ENCODE results near the gene MS4A10. TPM values are rescaled to one million over a fixed set of nuclear protein-coding genes. Genes with fewer than 3 reads are reported as not detected.
A peak's percentile ranks its signal among the peaks of the same experiment; 100 is the strongest.

MS4A10 gene
- total and polyA plus RNA-seq, 8 donors: 0.18 TPM; not detected in 7

GRCh38 chr11:60830478-60831142 lies 45.5 kb downstream of the MS4A10 start:
- 33 to 48% (median 42%) methylated on average over 10 of the region's 10 CpGs for WGBS, 5 donors
- no peaks in the 10 kb centered on the region for H3K9me3 ChIP-seq
- no peak for DNase-seq
- no peak for TF ChIP-seq POLR2AphosphoS5 (IDR thresholded peaks at IDR 0.05)
- no peaks in the 10 kb centered on the region for H3K36me3 ChIP-seq
- intact Hi-C loops (cut with DNase I; ENCODE audit: low total_unique reads): loop anchor here (5.0 kb wide), 1 partner anchor 67 kb away; no protein-coding TSS in a partner anchor
- H3K27ac ChIP-seq: no peak overlapping the region
- H3K4me1 ChIP-seq: peaks cover 7 to 10% (median 9%) of the 10 kb centered on the region in 4 donors
- H3K4me3 ChIP-seq: no peak overlapping the region
- H3K27me3 ChIP-seq: no peaks in the 10 kb centered on the region

DNA sequence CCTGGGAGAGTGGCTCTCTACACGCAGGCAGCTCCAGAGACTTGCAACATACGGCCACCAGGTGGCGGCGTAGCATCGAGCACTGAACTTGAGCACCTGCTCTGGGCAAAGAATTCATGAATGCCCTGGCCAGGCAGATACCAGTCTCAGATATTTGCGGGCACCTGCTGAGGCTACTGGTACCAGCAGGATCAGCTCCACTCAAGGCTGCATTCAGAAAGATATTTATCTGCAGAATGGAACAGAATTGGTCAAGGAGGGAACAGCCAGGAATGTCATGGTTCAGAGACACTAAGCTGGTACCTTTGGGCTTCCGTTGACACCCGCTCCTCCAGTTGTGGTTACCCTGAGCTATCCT lies 46.0 kb downstream of the MS4A10 start:
- intact Hi-C loops (cut with DNase I; ENCODE audit: low total_unique reads): loop anchor here (5.0 kb wide), 1 partner anchor 66 kb away; no protein-coding TSS in a partner anchor

GRCh38 chr11:60831501-60832079 lies 46.5 kb downstream of the MS4A10 start:
- 41 to 47% (median 44%) methylated on average over 7 of the region's 7 CpGs for WGBS, 5 donors
- Histone ChIP-seq H3K27ac (peak overlapping the region in 1 of 5 donors; percentile 43), H3K4me3 (no peak overlapping the region), H3K4me1 (peaks cover 7 to 10% (median 9%) of the 10 kb centered on the region in 4 donors), H3K36me3 (no peaks in the 10 kb centered on the region), H3K9me3 (no peaks in the 10 kb centered on the region), H3K27me3 (no peaks in the 10 kb centered on the region)
- TF ChIP-seq POLR2A (IDR thresholded peaks at IDR 0.05) (no peak), POLR2AphosphoS5 (IDR thresholded peaks at IDR 0.05) (no peak)
- intact Hi-C loops (cut with DNase I; ENCODE audit: low total_unique reads): loop anchor here (5.0 kb wide), 1 partner anchor 66 kb away; no protein-coding TSS in a partner anchor
- no peak for DNase-seq

More for the DNA sequence above, 46.0 kb downstream of the MS4A10 start:
- peak; percentile 91 to 93 for DNase-seq
- Histone ChIP-seq H3K27me3 (no peaks in the 10 kb centered on the region), H3K36me3 (no peaks in the 10 kb centered on the region), H3K4me1 (peaks cover 7 to 10% (median 9%) of the 10 kb centered on the region in 4 donors), H3K27ac (peak overlapping the region in 1 of 5 donors; percentile 43), H3K4me3 (no peak overlapping the region), H3K9me3 (no peaks in the 10 kb centered on the region)
- TF ChIP-seq POLR2AphosphoS5 (IDR thresholded peaks at IDR 0.05) (peak in 1 of 3 donors; percentile 76), EP300 (IDR thresholded peaks at IDR 0.05) (no peak), CTCF (IDR thresholded peaks at IDR 0.05) (peak in 5 of 7 experiments; percentile 90 to 96 (median 92))
- 15 to 20% (median 17%) methylated on average over 8 of the region's 8 CpGs for WGBS, 5 donors

DNA sequence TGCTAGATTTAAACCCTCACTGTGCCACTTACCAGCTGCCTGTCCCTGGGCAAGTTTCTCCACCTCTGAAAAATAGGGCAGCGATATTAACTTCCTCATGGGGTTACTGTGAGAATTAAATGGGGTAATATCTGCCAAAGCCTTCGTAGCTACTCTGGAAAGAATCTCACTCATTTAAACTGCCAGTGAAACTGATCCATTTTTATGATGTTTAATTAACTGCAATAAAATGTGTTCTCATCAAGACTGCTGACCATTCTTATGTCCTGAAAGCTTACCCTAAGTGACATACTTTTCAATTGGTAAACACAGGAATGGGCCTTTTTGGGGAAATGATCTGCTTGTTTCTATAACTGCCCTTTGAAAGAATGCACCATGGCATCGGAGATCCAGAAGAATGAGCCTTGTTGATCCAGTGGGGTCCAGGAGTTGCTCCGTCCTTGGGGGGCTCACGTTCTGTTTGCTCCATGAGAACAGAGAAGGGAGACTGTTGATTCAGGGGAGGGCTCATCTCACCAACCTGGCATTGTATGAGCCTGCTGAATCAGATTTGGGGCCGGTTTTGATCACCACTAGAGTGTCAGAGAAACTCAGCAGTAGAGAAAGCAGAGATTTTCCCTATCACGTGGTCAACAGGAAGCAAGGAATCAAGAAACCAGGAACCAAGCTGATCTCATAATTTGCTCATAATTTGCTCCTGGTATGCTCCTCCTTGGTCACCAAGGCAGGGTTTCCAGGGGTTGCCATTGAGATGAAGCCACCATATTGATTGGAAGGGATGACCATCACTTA lies 49.8 kb downstream of the MS4A10 start:
- Histone ChIP-seq H3K9me3 (no peaks in the 10 kb centered on the region), H3K27ac (no peak overlapping the region), H3K27me3 (no peaks in the 10 kb centered on the region), H3K4me3 (no peak overlapping the region), H3K36me3 (no peaks in the 10 kb centered on the region), H3K4me1 (peaks cover 7 to 10% (median 9%) of the 10 kb centered on the region in 4 donors)
- no peak for DNase-seq
- WGBS, 5 donors: 50 to 55% (median 51%) methylated on average over 7 of the region's 7 CpGs
- intact Hi-C loops (cut with DNase I; ENCODE audit: low total_unique reads): loop anchor here (5.0 kb wide), 1 partner anchor 62 kb away; no protein-coding TSS in a partner anchor
- no peak for TF ChIP-seq EP300 (IDR thresholded peaks at IDR 0.05)

GRCh38 chr11:60835534-60835846 lies 50.4 kb downstream of the MS4A10 start:
- WGBS, 5 donors: 75 to 95% (median 82%) methylated on average over 3 of the region's 3 CpGs
- H3K4me3 ChIP-seq: no peak overlapping the region
- H3K4me1 ChIP-seq: peaks cover 7 to 13% (median 10%) of the 10 kb centered on the region in 4 donors
- H3K27ac ChIP-seq: no peak overlapping the region
- no peaks in the 10 kb centered on the region for H3K9me3 ChIP-seq
- intact Hi-C loops (cut with DNase I; ENCODE audit: low total_unique reads): no loop called here
- no peaks in the 10 kb centered on the region for H3K36me3 ChIP-seq
- TF ChIP-seq POLR2A (IDR thresholded peaks at IDR 0.05) (no peak), CTCF (IDR thresholded peaks at IDR 0.05) (no peak), EP300 (IDR thresholded peaks at IDR 0.05) (no peak), POLR2AphosphoS5 (IDR thresholded peaks at IDR 0.05) (no peak)
- no peak for DNase-seq
- H3K27me3 ChIP-seq: no peaks in the 10 kb centered on the region

Measured in stomach (tissue), 9 donors.